ENCODE data around the gene CLMP.

CLMP gene

GRCh38 chr11:123187665-123188507 lies 7.2 kb downstream of the CLMP start:
- no peak for TF ChIP-seq CTCF (IDR thresholded peaks at IDR 0.05; ENCODE audit: low read depth, low read length)
- DNase-seq (ENCODE audit: extremely low read depth, low read depth), result no peak

GRCh38 chr11:123187248-123187647 lies 7.8 kb downstream of the CLMP start:
- no peak for TF ChIP-seq CTCF (IDR thresholded peaks at IDR 0.05; ENCODE audit: low read depth, low read length)
- no peak for DNase-seq (ENCODE audit: extremely low read depth, low read depth)

- no peak for DNase-seq (ENCODE audit: extremely low read depth, low read depth)
- TF ChIP-seq CTCF (IDR thresholded peaks at IDR 0.05; ENCODE audit: low read depth, low read length), result no peak
These were observed 8.8 kb downstream of the CLMP start for GRCh38 chr11:123186286-123186685.

GRCh38 chr11:123185326-123185725 lies 9.7 kb downstream of the CLMP start:
- no peak for DNase-seq (ENCODE audit: extremely low read depth, low read depth)
- no peak for TF ChIP-seq CTCF (IDR thresholded peaks at IDR 0.05; ENCODE audit: low read depth, low read length)

- DNase-seq (ENCODE audit: extremely low read depth, low read depth), result no peak
- TF ChIP-seq CTCF (IDR thresholded peaks at IDR 0.05; ENCODE audit: low read depth, low read length), result no peak
These were observed 10.5 kb downstream of the CLMP start for GRCh38 chr11:123184531-123184930.

- DNase-seq (ENCODE audit: extremely low read depth, low read depth), result no peak
- TF ChIP-seq CTCF (IDR thresholded peaks at IDR 0.05; ENCODE audit: low read depth, low read length), result no peak
These were observed 11.5 kb downstream of the CLMP start for GRCh38 chr11:123183391-123184099.

Data from AG09319 (cell line).